GM19397 (cell line): ENCODE data around the gene HELQ.
"Not testable (repeated sequence)": the region's sequence is repeated elsewhere in the genome, so short reads cannot be mapped to it uniquely, and the experiment has no call there.

Experiments used
- ATAC-seq: cut with Tn5 transposase; IDR thresholded peaks from one replicate; pipeline ENCODE4 v1.9.1; 2021; ENCODE audit warnings: mild to moderate bottlenecking, moderate library complexity; ENCODE audit not compliant: unreplicated experiment

HELQ gene

GRCh38 chr4:83440148-83440814, 15.3 kb downstream of the HELQ start:
- no peak for ATAC-seq

GRCh38 chr4:83438719-83439118, 16.9 kb downstream of the HELQ start:
- ATAC-seq: no peak

- ATAC-seq: no peak
Measured at GRCh38 chr4:83436680-83437079, 18.9 kb downstream of the HELQ start.

GRCh38 chr4:83431200-83431599, 24.4 kb downstream of the HELQ start:
- no peak for ATAC-seq

GRCh38 chr4:83418211-83418610, 37.4 kb downstream of the HELQ start:
- no peak for ATAC-seq

- ATAC-seq: no peak
Measured at GRCh38 chr4:83417566-83417965, 38.1 kb downstream of the HELQ start.

- no peak for ATAC-seq
Measured at GRCh38 chr4:83413676-83414075, 41.9 kb downstream of the HELQ start.

- no peak for ATAC-seq
Measured at GRCh38 chr4:83408908-83409307, 46.7 kb downstream of the HELQ start.

GRCh38 chr4:83405844-83406816, 49.5 kb downstream of the HELQ start:
- no peak for ATAC-seq

GRCh38 chr4:83398158-83398557, 57.5 kb downstream of the HELQ start:
- ATAC-seq: not testable (repeated sequence)

- no peak for ATAC-seq
Measured at GRCh38 chr4:83393908-83394307, 61.7 kb downstream of the HELQ start.

GRCh38 chr4:83392562-83392961, 63.1 kb downstream of the HELQ start:
- ATAC-seq: no peak

- ATAC-seq: no peak
Measured at GRCh38 chr4:83390944-83391343, 64.7 kb downstream of the HELQ start.

GRCh38 chr4:83389756-83390505, 65.7 kb downstream of the HELQ start:
- no peak for ATAC-seq

GRCh38 chr4:83389037-83389720, 66.4 kb downstream of the HELQ start:
- ATAC-seq: no peak

GRCh38 chr4:83388313-83388676, 67.3 kb downstream of the HELQ start:
- ATAC-seq: no peak

- no peak for ATAC-seq
Measured at GRCh38 chr4:83387476-83388312, 67.9 kb downstream of the HELQ start.

- no peak for ATAC-seq
Measured at GRCh38 chr4:83387012-83387411, 68.6 kb downstream of the HELQ start.

- ATAC-seq: no peak
Measured at GRCh38 chr4:83382850-83383249, 72.8 kb downstream of the HELQ start.

- no peak for ATAC-seq
Measured at GRCh38 chr4:83381173-83381572, 74.5 kb downstream of the HELQ start.
